Right atrium auricular region (tissue), 2 donors: ENCODE data around the gene CD3D. TPM values are rescaled to one million over a fixed set of nuclear protein-coding genes. Genes with fewer than 3 reads are reported as not detected.

Source experiments
- DNase-seq: peaks from one replicate; pipeline ENCODE4 v3.0.0-alpha.2; 2019; ENCODE audit warnings: low spot score
- H3K27ac ChIP-seq, 2 donors: fragments of 200-600 bp; sonication (generic); 1 replicate in 1 of 2; 2 replicates in 1 of 2; pipeline ENCODE4 v1.5.1; 2016 to 2019
- H3K27me3 ChIP-seq, 2 donors: fragments of 200-600 bp; sonication (generic); one replicate each; pipeline versions ENCODE4 v1.5.1 to v1.6.0; 2017 to 2019
- H3K36me3 ChIP-seq: fragments of 200-600 bp; sonication (generic); one replicate; pipeline ENCODE4 v1.5.1; 2016
- H3K4me1 ChIP-seq, 2 donors: fragments of 200-600 bp; sonication (generic); one replicate each; pipeline versions ENCODE4 v1.5.1 to v1.6.0; 2017 to 2019
- H3K4me3 ChIP-seq, 2 donors: fragments of 200-600 bp; sonication (generic); 1 replicate in 1 of 2; 2 replicates in 1 of 2; pipeline ENCODE4 v1.5.1; 2017 to 2019; ENCODE audit warnings: mild to moderate bottlenecking in 1 of 2, moderate library complexity in 1 of 2
- H3K9me3 ChIP-seq, 2 donors: fragments of 200-600 bp; sonication (generic); one replicate each; pipeline ENCODE4 v1.5.1; 2019
- CTCF ChIP-seq, 2 donors: fragments of 200-600 bp; sonication (generic); IDR thresholded peaks; one replicate each; pipeline ENCODE4 v1.5.1; 2019; ENCODE audit warnings: antibody characterized with exemption in 2 of 2
- total RNA-seq, 2 donors: library from RNA; depleted of rRNA; stranded (reverse); fragments of >200 nt; gene quantifications; one replicate each; pipeline ENCODE4 v1.1.0, GENCODE V29; 2016

Gene CD3D
- total RNA-seq, 2 donors from 2014 or later = 1.5 TPM; not detected in 1

GRCh38 chr11:118305726-118306125 lies 36.8 kb downstream of the CD3D start:
- no peak for TF ChIP-seq CTCF (IDR thresholded peaks at IDR 0.05)
- Histone ChIP-seq H3K36me3 (no peaks in the 10 kb centered on the region), H3K9me3 (no peaks in the 10 kb centered on the region), H3K27ac (no peak overlapping the region), H3K4me3 (no peak overlapping the region), H3K27me3 (no peaks in the 10 kb centered on the region), H3K4me1 (no peaks in the 10 kb centered on the region)
- DNase-seq = no peak

GRCh38 chr11:118304568-118305248 lies 37.8 kb downstream of the CD3D start, which contains the start of gene CD3E:
CD3E (plus strand) TSS chr11:118304730; CDS start chr11:118304953, 223 bp downstream.
- Histone ChIP-seq H3K27me3 (no peaks in the 10 kb centered on the region), H3K4me3 (no peak within 1 kb of the TSS), H3K36me3 (no peaks in the 10 kb centered on the region), H3K27ac (no peak within 1 kb of the TSS), H3K9me3 (no peaks in the 10 kb centered on the region), H3K4me1 (no peaks in the 10 kb centered on the region)
- TF ChIP-seq CTCF (IDR thresholded peaks at IDR 0.05) = no peak
- no peak for DNase-seq

GRCh38 chr11:118304227-118304567 lies 38.3 kb downstream of the CD3D start:
- no peaks in the 10 kb centered on the region for H3K9me3 ChIP-seq
- no peak overlapping the region for H3K4me3 ChIP-seq
- H3K4me1 ChIP-seq = no peaks in the 10 kb centered on the region
- H3K27me3 ChIP-seq = no peaks in the 10 kb centered on the region
- TF ChIP-seq CTCF (IDR thresholded peaks at IDR 0.05) = no peak
- DNase-seq = no peak
- H3K36me3 ChIP-seq = no peaks in the 10 kb centered on the region
- no peak overlapping the region for H3K27ac ChIP-seq

GRCh38 chr11:118301600-118302195 lies 40.8 kb downstream of the CD3D start:
- TF ChIP-seq CTCF (IDR thresholded peaks at IDR 0.05) = no peak
- H3K27me3 ChIP-seq = no peaks in the 10 kb centered on the region
- no peak overlapping the region for H3K4me3 ChIP-seq
- H3K36me3 ChIP-seq = no peaks in the 10 kb centered on the region
- no peak for DNase-seq
- H3K9me3 ChIP-seq = no peaks in the 10 kb centered on the region
- no peaks in the 10 kb centered on the region for H3K4me1 ChIP-seq
- H3K27ac ChIP-seq = no peak overlapping the region

- Histone ChIP-seq H3K27ac (no peak overlapping the region), H3K4me3 (no peak overlapping the region), H3K4me1 (no peaks in the 10 kb centered on the region), H3K9me3 (no peaks in the 10 kb centered on the region), H3K27me3 (no peaks in the 10 kb centered on the region), H3K36me3 (no peaks in the 10 kb centered on the region)
- DNase-seq = no peak
- TF ChIP-seq CTCF (IDR thresholded peaks at IDR 0.05) = peak; percentile 22 to 62
Measured at GRCh38 chr11:118295815-118296454, 46.6 kb downstream of the CD3D start.
